ENCODE data around the gene CHRND. TPM values are rescaled to one million over a fixed set of nuclear protein-coding genes. Genes with fewer than 3 reads are reported as not detected.

CHRND gene
- polyA plus RNA-seq, 3 donors: not detected

GRCh38 chr2:232477751-232478510 is 48.0 kb upstream of the CHRND start:
- H3K4me2 ChIP-seq (replicated peaks; ENCODE audit: extremely low read depth, low read length, poor library complexity, severe bottlenecking): no peak overlapping the region
- TF ChIP-seq CTCF (IDR thresholded peaks at IDR 0.05): no peak
- no peaks in the 10 kb centered on the region for H3K4me1 ChIP-seq (ENCODE audit: control insufficient read depth in 1 of 2, insufficient read depth in 2 of 2, low read length in 2 of 2)
- H3K9me3 Mint-ChIP-seq: no peaks in the 10 kb centered on the region
- H3K9me3 ChIP-seq (replicated peaks in 1 of 2; ENCODE audit: control insufficient read depth in 1 of 2, insufficient read depth in 1 of 2, low read length in 2 of 2): peaks cover 0 to 3% of the 10 kb centered on the region in 2 donors
- H3K27me3 ChIP-seq (ENCODE audit: control insufficient read depth in 2 of 2, insufficient read depth in 2 of 2, low read length in 2 of 2): peaks cover 0 to 6% of the 10 kb centered on the region in 2 donors
- H3K36me3 ChIP-seq (replicated peaks in 1 of 2; ENCODE audit: control insufficient read depth in 1 of 2, insufficient read depth in 2 of 2, low read length in 2 of 2): no peaks in the 10 kb centered on the region
- no peaks in the 10 kb centered on the region for H3K79me2 ChIP-seq (ENCODE audit: insufficient read depth, low read length)
- H3K4me1 Mint-ChIP-seq: no peaks in the 10 kb centered on the region
- H3K27me3 Mint-ChIP-seq (ENCODE audit: low read depth in 3 of 3): peaks cover 9 to 19% (median 15%) of the 10 kb centered on the region in 3 donors
- no peak for DNase-seq
- no peak overlapping the region for H2AFZ ChIP-seq (ENCODE audit: insufficient read depth, low read depth, low read length, poor library complexity, severe bottlenecking)
- no peak overlapping the region for H3K4me3 Mint-ChIP-seq
- H3K9ac ChIP-seq (ENCODE audit: insufficient read depth, low read length, poor library complexity, severe bottlenecking): no peak overlapping the region
- no peaks in the 10 kb centered on the region for H4K20me1 ChIP-seq (ENCODE audit: insufficient read depth, low read length)
- H3K36me3 Mint-ChIP-seq: no peaks in the 10 kb centered on the region
- WGBS (ENCODE audit: insufficient coverage): 95% methylated on average over 13 of the region's 13 CpGs
- no peak overlapping the region for H3K27ac ChIP-seq (ENCODE audit: low read depth in 1 of 2, low read length in 2 of 2)
- H3K27ac Mint-ChIP-seq: peak overlapping the region in 1 of 7 donors; percentile 13
- intact Hi-C loops (cut with micrococcal nuclease): no loop called here
- H3K4me3 ChIP-seq (replicated peaks in 1 of 3; ENCODE audit: low read depth in 2 of 3, low read length in 3 of 3): no peak overlapping the region

- DNase-seq: no peak
- Mint-ChIP-seq H3K9me3 (no peaks in the 10 kb centered on the region), H3K4me1 (no peaks in the 10 kb centered on the region), H3K27me3 (ENCODE audit: low read depth in 3 of 3) (peaks cover 9 to 15% (median 12%) of the 10 kb centered on the region in 3 donors), H3K27ac (no peak overlapping the region), H3K36me3 (no peaks in the 10 kb centered on the region), H3K4me3 (no peak overlapping the region)
- no peak overlapping the region for H2AFZ ChIP-seq (ENCODE audit: insufficient read depth, low read depth, low read length, poor library complexity, severe bottlenecking)
- intact Hi-C loops (cut with micrococcal nuclease): no loop called here
- H3K4me2 ChIP-seq (replicated peaks; ENCODE audit: extremely low read depth, low read length, poor library complexity, severe bottlenecking): no peak overlapping the region
- no peaks in the 10 kb centered on the region for H4K20me1 ChIP-seq (ENCODE audit: insufficient read depth, low read length)
- H3K36me3 ChIP-seq (replicated peaks in 1 of 2; ENCODE audit: control insufficient read depth in 1 of 2, insufficient read depth in 2 of 2, low read length in 2 of 2): no peaks in the 10 kb centered on the region
- no peak overlapping the region for H3K4me3 ChIP-seq (replicated peaks in 1 of 3; ENCODE audit: low read depth in 2 of 3, low read length in 3 of 3)
- H3K9me3 ChIP-seq (replicated peaks in 1 of 2; ENCODE audit: control insufficient read depth in 1 of 2, insufficient read depth in 1 of 2, low read length in 2 of 2): no peaks in the 10 kb centered on the region
- no peaks in the 10 kb centered on the region for H3K4me1 ChIP-seq (ENCODE audit: control insufficient read depth in 1 of 2, insufficient read depth in 2 of 2, low read length in 2 of 2)
- no peaks in the 10 kb centered on the region for H3K79me2 ChIP-seq (ENCODE audit: insufficient read depth, low read length)
- H3K9ac ChIP-seq (ENCODE audit: insufficient read depth, low read length, poor library complexity, severe bottlenecking): no peak overlapping the region
- WGBS (ENCODE audit: insufficient coverage): 86% methylated on average over 14 of the region's 19 CpGs
- TF ChIP-seq CTCF (IDR thresholded peaks at IDR 0.05): no peak
- no peak overlapping the region for H3K27ac ChIP-seq (ENCODE audit: low read depth in 1 of 2, low read length in 2 of 2)
- H3K27me3 ChIP-seq (ENCODE audit: control insufficient read depth in 2 of 2, insufficient read depth in 2 of 2, low read length in 2 of 2): no peaks in the 10 kb centered on the region
Observed at GRCh38 chr2:232478571-232479340, 47.2 kb upstream of the CHRND start.
